Gastroesophageal sphincter (tissue), 4 donors: ENCODE results near the gene NR6A1. TPM values are rescaled to one million over a fixed set of nuclear protein-coding genes. Genes with fewer than 3 reads are reported as not detected.

Experiments
- ATAC-seq: fragments of 150-250 bp; one replicate; pipeline ENCODE4 v1.9.1; 2016; ENCODE audit warnings: mild to moderate bottlenecking, moderate library complexity
- H3K27ac ChIP-seq, 4 donors: fragments of 200-600 bp; sonication (generic) in 3 of 4; 1 replicate in 3 of 4; 2 replicates in 1 of 4; pipeline ENCODE4 v1.5.1; 2016 to 2019
- H3K27me3 ChIP-seq: fragments of 200-600 bp; sonication (generic); one replicate; pipeline ENCODE4 v1.5.1; 2019
- H3K36me3 ChIP-seq, 2 donors: fragments of 200-600 bp; sonication (generic); one replicate each; pipeline ENCODE4 v1.5.1; 2019; ENCODE audit warnings: control low read depth in 1 of 2
- H3K4me1 ChIP-seq, 3 donors: fragments of 200-600 bp; sonication (generic); 1 replicate in 2 of 3; 2 replicates in 1 of 3; pipeline ENCODE4 v1.5.1; 2016 to 2019; ENCODE audit warnings: control low read depth in 2 of 3
- H3K4me3 ChIP-seq, 2 donors: fragments of 200-600 bp; sonication (generic); one replicate each; pipeline ENCODE4 v1.5.1; 2019; ENCODE audit warnings: mild to moderate bottlenecking in 1 of 2, moderate library complexity in 1 of 2
- H3K9me3 ChIP-seq, 3 donors: fragments of 200-600 bp; sonication (generic); one replicate each; pipeline ENCODE4 v1.5.1; 2017 to 2019; ENCODE audit warnings: control low read depth in 2 of 3
- CTCF ChIP-seq, 4 experiments: fragments of 200-600 bp in 2 of 4; fragments of 450-650 bp in 2 of 4; sonication (generic) in 1 of 4; IDR thresholded peaks; one replicate each; pipeline ENCODE4 v1.5.1; 2017 to 2019; ENCODE audit warnings: antibody characterized with exemption in 4 of 4, mild to moderate bottlenecking in 2 of 4, moderate library complexity in 2 of 4
- EP300 ChIP-seq: sonication (generic); formaldehyde crosslinking; IDR thresholded peaks from one replicate; pipeline ENCODE4 v1.6.1; 2017; ENCODE audit warnings: antibody characterized with exemption, mild to moderate bottlenecking
- POLR2A ChIP-seq, 2 donors: fragments of 450-650 bp; IDR thresholded peaks; one replicate each; pipeline ENCODE4 v1.6.1; 2017; ENCODE audit warnings: antibody characterized with exemption in 2 of 2, mild to moderate bottlenecking in 2 of 2, moderate library complexity in 1 of 2
- POLR2AphosphoS5 ChIP-seq: sonication (generic); formaldehyde crosslinking; IDR thresholded peaks from one replicate; pipeline ENCODE4 v1.6.1; 2017; ENCODE audit warnings: antibody characterized with exemption
- WGBS, 2 donors: methylation state at CpG; one replicate each; pipeline ENCODE4 v1.1.5; 2018; ENCODE audit warnings: low coverage in 1 of 2; 5-methylcytosine and 5-hydroxymethylcytosine counted together
- total RNA-seq, 4 donors: library from RNA; depleted of rRNA; stranded (reverse); fragments of >200 nt; gene quantifications; one replicate each; pipeline ENCODE4 v1.1.0, GENCODE V29; 2016

The NR6A1 gene
- total RNA-seq, 4 donors from 2014 or later: 0.16 to 4.4 (median 0.62) TPM

DNA sequence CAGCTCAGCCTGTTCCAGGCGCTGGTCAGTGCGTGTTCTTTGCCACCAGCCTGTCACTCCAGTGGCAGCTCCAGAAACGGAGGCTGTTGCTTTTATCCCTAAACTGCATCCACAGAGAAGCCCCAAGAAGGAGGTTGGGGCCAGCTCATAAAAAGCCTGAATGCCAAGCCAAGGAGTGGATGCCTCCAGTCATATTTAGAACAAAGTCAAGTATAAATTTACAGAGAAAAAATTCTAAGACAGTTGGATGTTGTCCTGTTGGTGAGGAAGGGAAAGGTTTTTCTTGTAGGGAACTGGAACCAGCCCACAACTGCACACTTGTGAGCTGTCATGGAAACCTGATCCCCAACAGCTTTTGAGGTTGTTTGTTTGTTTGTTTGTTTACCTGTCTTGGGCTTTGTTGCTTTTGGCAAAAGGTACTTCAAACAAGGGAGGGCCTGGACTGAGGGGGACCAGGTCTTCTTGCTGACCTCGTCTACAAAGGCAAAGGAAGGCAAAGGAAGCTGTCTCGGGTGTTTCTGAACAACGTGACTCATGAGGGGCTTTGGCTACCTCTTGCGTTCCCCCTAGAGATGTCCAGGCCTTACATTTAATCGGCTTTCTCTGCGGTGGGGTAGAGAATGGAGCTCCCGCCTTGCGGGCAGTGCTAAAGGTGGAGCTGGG lies 42.5 kb upstream of the NR6A1 start:
- no peak overlapping the region for H3K4me3 ChIP-seq
- H3K36me3 ChIP-seq: peaks cover 0 to 20% of the 10 kb centered on the region in 2 donors
- no peaks in the 10 kb centered on the region for H3K9me3 ChIP-seq
- WGBS, 2 donors: 80 to 81% methylated on average over 6 to 8 of the region's 11 CpGs
- H3K27ac ChIP-seq: peak overlapping the region in 3 of 4 donors; percentile 11 to 84 (median 82)
- no peak for ATAC-seq
- H3K4me1 ChIP-seq: peaks cover 0 to 41% (median 30%) of the 10 kb centered on the region in 3 donors
- no peak for TF ChIP-seq EP300
- TF ChIP-seq CTCF (IDR thresholded peaks at IDR 0.05): no peak
- TF ChIP-seq POLR2AphosphoS5: no peak
- no peak for TF ChIP-seq POLR2A (IDR thresholded peaks at IDR 0.05)
- H3K27me3 ChIP-seq: no peaks in the 10 kb centered on the region

GRCh38 chr9:124813041-124813440 lies 41.9 kb upstream of the NR6A1 start:
- Histone ChIP-seq H3K36me3 (peaks cover 0 to 26% of the 10 kb centered on the region in 2 donors), H3K4me1 (peaks cover 0 to 41% (median 30%) of the 10 kb centered on the region in 3 donors), H3K27me3 (no peaks in the 10 kb centered on the region), H3K4me3 (no peak overlapping the region), H3K27ac (peak overlapping the region in 3 of 4 donors; percentile 72 to 84 (median 82)), H3K9me3 (no peaks in the 10 kb centered on the region)
- no peak for TF ChIP-seq CTCF (IDR thresholded peaks at IDR 0.05)
- no peak for TF ChIP-seq POLR2AphosphoS5
- no peak for TF ChIP-seq POLR2A (IDR thresholded peaks at IDR 0.05)
- TF ChIP-seq EP300: no peak
- WGBS, 2 donors: 80 to 83% methylated on average over 1 of the region's 7 CpGs
- no peak for ATAC-seq

GRCh38 chr9:124812441-124812876 lies 41.3 kb upstream of the NR6A1 start:
- peak; percentile 82 for ATAC-seq
- WGBS, 2 donors: 47 to 52% methylated on average over 2 to 4 of the region's 6 CpGs
- no peaks in the 10 kb centered on the region for H3K27me3 ChIP-seq
- peaks cover 0 to 31% of the 10 kb centered on the region in 2 donors for H3K36me3 ChIP-seq
- TF ChIP-seq CTCF (IDR thresholded peaks at IDR 0.05) (no peak), EP300 (no peak), POLR2AphosphoS5 (no peak), POLR2A (IDR thresholded peaks at IDR 0.05) (no peak)
- H3K4me3 ChIP-seq: no peak overlapping the region
- peak overlapping the region in 3 of 4 donors; percentile 72 to 84 (median 82) for H3K27ac ChIP-seq
- H3K4me1 ChIP-seq: peaks cover 0 to 41% (median 30%) of the 10 kb centered on the region in 3 donors
- H3K9me3 ChIP-seq: no peaks in the 10 kb centered on the region

GRCh38 chr9:124810663-124811355 lies 39.7 kb upstream of the NR6A1 start:
- 24 to 48% methylated on average over 4 to 8 of the region's 12 CpGs for WGBS, 2 donors
- H3K4me3 ChIP-seq: no peak overlapping the region
- peak; percentile 68 for ATAC-seq
- peaks cover 0 to 31% of the 10 kb centered on the region in 2 donors for H3K36me3 ChIP-seq
- H3K4me1 ChIP-seq: peaks cover 0 to 41% (median 30%) of the 10 kb centered on the region in 3 donors
- peak overlapping the region; percentile 1 to 84 (median 77) for H3K27ac ChIP-seq
- no peak for TF ChIP-seq POLR2A (IDR thresholded peaks at IDR 0.05)
- TF ChIP-seq CTCF (IDR thresholded peaks at IDR 0.05): peak in 1 of 4 experiments; percentile 50
- H3K27me3 ChIP-seq: no peaks in the 10 kb centered on the region
- H3K9me3 ChIP-seq: no peaks in the 10 kb centered on the region
